ENCODE measurements around the gene ELP4. TPM values are rescaled to one million over a fixed set of nuclear protein-coding genes. Genes with fewer than 3 reads are reported as not detected.

ELP4 gene
- total RNA-seq, 2 donors from 2014 or later: 14.0 to 15.6 TPM

- no peaks in the 10 kb centered on the region for H3K27me3 ChIP-seq
- H3K9me3 ChIP-seq: no peaks in the 10 kb centered on the region
- no peaks in the 10 kb centered on the region for H3K4me1 ChIP-seq
- DNase-seq (ENCODE audit: low spot score): no peak
- H3K4me3 ChIP-seq: no peak overlapping the region
- H3K27ac ChIP-seq: no peak overlapping the region
- no peak for TF ChIP-seq CTCF (IDR thresholded peaks at IDR 0.05)
- no peaks in the 10 kb centered on the region for H3K36me3 ChIP-seq
Observed at GRCh38 chr11:31747581-31747980, 238.0 kb downstream of the ELP4 start.

GRCh38 chr11:31757260-31757835 is 247.8 kb downstream of the ELP4 start:
- H3K27ac ChIP-seq: no peak overlapping the region
- no peak for DNase-seq (ENCODE audit: low spot score)
- H3K4me1 ChIP-seq: peaks cover 0 to 12% of the 10 kb centered on the region in 2 donors
- TF ChIP-seq CTCF (IDR thresholded peaks at IDR 0.05): no peak
- no peak overlapping the region for H3K4me3 ChIP-seq
- H3K9me3 ChIP-seq: no peaks in the 10 kb centered on the region
- no peaks in the 10 kb centered on the region for H3K27me3 ChIP-seq
- H3K36me3 ChIP-seq: no peaks in the 10 kb centered on the region

GRCh38 chr11:31761636-31762035 is 252.1 kb downstream of the ELP4 start:
- no peak for DNase-seq (ENCODE audit: low spot score)
- no peak for TF ChIP-seq CTCF (IDR thresholded peaks at IDR 0.05)
- H3K9me3 ChIP-seq: no peaks in the 10 kb centered on the region

GRCh38 chr11:31763296-31763695 is 253.7 kb downstream of the ELP4 start:
- no peak for DNase-seq (ENCODE audit: low spot score)
- no peak for TF ChIP-seq CTCF (IDR thresholded peaks at IDR 0.05)
- H3K9me3 ChIP-seq: no peaks in the 10 kb centered on the region
- H3K27me3 ChIP-seq: no peaks in the 10 kb centered on the region
- no peaks in the 10 kb centered on the region for H3K36me3 ChIP-seq
- H3K4me3 ChIP-seq: no peak overlapping the region
- no peaks in the 10 kb centered on the region for H3K4me1 ChIP-seq
- no peak overlapping the region for H3K27ac ChIP-seq

More at GRCh38 chr11:31761636-31762035, 252.1 kb downstream of the ELP4 start:
- Histone ChIP-seq H3K27ac (no peak overlapping the region), H3K36me3 (no peaks in the 10 kb centered on the region), H3K4me1 (peaks cover 0 to 12% of the 10 kb centered on the region in 2 donors), H3K4me3 (no peak overlapping the region), H3K27me3 (no peaks in the 10 kb centered on the region)

GRCh38 chr11:31764261-31764660 is 254.7 kb downstream of the ELP4 start:
- no peaks in the 10 kb centered on the region for H3K27me3 ChIP-seq
- H3K4me3 ChIP-seq: no peak overlapping the region
- no peak for DNase-seq (ENCODE audit: low spot score)
- H3K36me3 ChIP-seq: no peaks in the 10 kb centered on the region
- H3K27ac ChIP-seq: no peak overlapping the region
- TF ChIP-seq CTCF (IDR thresholded peaks at IDR 0.05): no peak
- no peaks in the 10 kb centered on the region for H3K9me3 ChIP-seq
- H3K4me1 ChIP-seq: no peaks in the 10 kb centered on the region

- TF ChIP-seq CTCF (IDR thresholded peaks at IDR 0.05): no peak
- H3K4me1 ChIP-seq: no peaks in the 10 kb centered on the region
- no peak overlapping the region for H3K27ac ChIP-seq
- no peak overlapping the region for H3K4me3 ChIP-seq
- no peak for DNase-seq (ENCODE audit: low spot score)
- no peaks in the 10 kb centered on the region for H3K9me3 ChIP-seq
- no peaks in the 10 kb centered on the region for H3K27me3 ChIP-seq
- no peaks in the 10 kb centered on the region for H3K36me3 ChIP-seq
Observed at GRCh38 chr11:31764766-31765165, 255.2 kb downstream of the ELP4 start.

Measured in right atrium auricular region (tissue), 2 donors.